A673 (cell line): ENCODE data around the gene FAM118B. TPM values are rescaled to one million over a fixed set of nuclear protein-coding genes. Genes with fewer than 3 reads are reported as not detected.

Experiments used
- BruUV-seq: library from RNA; stranded (reverse); fragments of 400-500 nt; replicated peaks from 2 replicates; lab custom pipeline; 2021; lab: Mats Ljungman, UMichigan
- CTCF ChIA-PET: fragments of 300-600 bp; sonication (Branson Sonifier 250); formaldehyde crosslinking; loops from one replicate; lab custom pipeline; 2022; ENCODE audit warnings: antibody characterized with exemption; lab: Charles Lee
- POLR2A ChIA-PET: fragments of 300-600 bp; sonication (Branson Sonifier 250); formaldehyde crosslinking; loops from one replicate; lab custom pipeline; 2022; ENCODE audit warnings: antibody characterized with exemption; ENCODE audit not compliant: low non-redundant PET; lab: Charles Lee
- DNase-seq: peaks from one replicate; pipeline ENCODE4 v3.0.0-alpha.2; 2015; ENCODE audit warnings: low spot score
- H3K27ac ChIP-seq: fragments of 200-600 bp; sonication (generic); 2 replicates; pipeline ENCODE4 v1.5.1; 2016; ENCODE audit warnings: mixed run types, low read depth, mild to moderate bottlenecking, mixed read lengths, antibody characterized with exemption, low read length; ENCODE audit not compliant: poor library complexity, severe bottlenecking
- H3K27me3 ChIP-seq: fragments of 200-600 bp; sonication (generic); replicated peaks from 2 replicates; pipeline ENCODE4 v1.6.1; 2017; ENCODE audit warnings: mixed run types, low read depth, mild to moderate bottlenecking, mixed read lengths, antibody characterized with exemption, low read length; ENCODE audit not compliant: insufficient read depth, poor library complexity
- H3K36me3 ChIP-seq: fragments of 200-600 bp; sonication (generic); 2 replicates; pipeline ENCODE4 v1.6.1; 2016; ENCODE audit warnings: mixed run types, mild to moderate bottlenecking, mixed read lengths, antibody characterized with exemption, low read length; ENCODE audit not compliant: insufficient read depth, poor library complexity, severe bottlenecking
- H3K4me1 ChIP-seq: fragments of 200-600 bp; sonication (generic); 2 replicates; pipeline ENCODE4 v1.6.1; 2017; ENCODE audit warnings: mixed run types, mild to moderate bottlenecking, mixed read lengths, antibody characterized with exemption, low read length; ENCODE audit not compliant: insufficient read depth, poor library complexity, severe bottlenecking
- H3K4me3 ChIP-seq: fragments of 200-600 bp; sonication (generic); 2 replicates; pipeline ENCODE4 v1.5.1; 2016; ENCODE audit warnings: low read depth, mixed run types, mild to moderate bottlenecking, mixed read lengths, low read length; ENCODE audit not compliant: poor library complexity, severe bottlenecking
- H3K9me3 ChIP-seq: fragments of 200-600 bp; sonication (generic); 2 replicates; pipeline ENCODE4 v1.6.1; 2016; ENCODE audit warnings: mixed run types, low read depth, mild to moderate bottlenecking, mixed read lengths, antibody characterized with exemption, low read length; ENCODE audit not compliant: poor library complexity, severe bottlenecking
- CTCF ChIP-seq: fragments of 300-800, 200-600 bp; sonication (generic); conservative IDR thresholded peaks from 2 replicates; pipeline ENCODE4 v1.5.1; 2017; ENCODE audit warnings: low read depth, mild to moderate bottlenecking, antibody characterized with exemption, low read length, moderate library complexity, mixed read lengths
- EZH2 ChIP-seq: fragments of 200-600 bp; sonication (generic); IDR thresholded peaks from 2 replicates; pipeline ENCODE4 v1.6.1; 2017; ENCODE audit warnings: borderline replicate concordance, low read depth, mild to moderate bottlenecking, mixed read lengths, antibody characterized with exemption, low read length; ENCODE audit not compliant: poor library complexity, severe bottlenecking
- intact Hi-C: fragments of 100-400 bp; cut with micrococcal nuclease; formaldehyde crosslinking; loops from one replicate; pipeline ENCODE4 v1.10.0; 2022; ENCODE audit not compliant: unreplicated experiment
- total RNA-seq: library from RNA; stranded (reverse); gene quantifications from 2 replicates; pipeline ENCODE4 v1.2.3, GENCODE V29; 2021

FAM118B gene
- total RNA-seq, 1 experiment from 2014 or later = 34.8 TPM

- TF ChIP-seq EZH2 (no peak), CTCF (no peak)
- Histone ChIP-seq H3K9me3 (no peaks in the 10 kb centered on the region), H3K36me3 (peaks cover 9% of the 10 kb centered on the region), H3K4me1 (peaks cover 8% of the 10 kb centered on the region), H3K27ac (no peak overlapping the region), H3K27me3 (no peaks in the 10 kb centered on the region), H3K4me3 (no peak overlapping the region)
- ChIA-PET CTCF (no interaction called here), POLR2A (no interaction called here)
- no TSS peak for BruUV-seq
- intact Hi-C loops = no loop called here
- DNase-seq = no peak
These were observed 69.0 kb downstream of the FAM118B start for GRCh38 chr11:126280595-126280994.

GRCh38 chr11:126281245-126281644, 69.7 kb downstream of the FAM118B start:
- ChIA-PET CTCF (no interaction called here), POLR2A (no interaction called here)
- Histone ChIP-seq H3K36me3 (peaks cover 6% of the 10 kb centered on the region), H3K9me3 (no peaks in the 10 kb centered on the region), H3K4me3 (no peak overlapping the region), H3K4me1 (peaks cover 8% of the 10 kb centered on the region), H3K27ac (no peak overlapping the region), H3K27me3 (no peaks in the 10 kb centered on the region)
- intact Hi-C loops = no loop called here
- no TSS peak for BruUV-seq
- no peak for DNase-seq
- no peak for TF ChIP-seq CTCF
- TF ChIP-seq EZH2 = no peak

GRCh38 chr11:126281666-126282175, 70.1 kb downstream of the FAM118B start:
- Histone ChIP-seq H3K36me3 (peaks cover 6% of the 10 kb centered on the region), H3K27me3 (no peaks in the 10 kb centered on the region), H3K4me3 (no peak overlapping the region), H3K27ac (no peak overlapping the region), H3K9me3 (no peaks in the 10 kb centered on the region), H3K4me1 (peaks cover 8% of the 10 kb centered on the region)
- CTCF ChIA-PET = no interaction called here
- POLR2A ChIA-PET = no interaction called here
- no peak for TF ChIP-seq CTCF
- TF ChIP-seq EZH2 = no peak
- TSS peak; percentile 30 for BruUV-seq
- DNase-seq = no peak
- intact Hi-C loops = no loop called here
